GM12875 (cell line): ENCODE data around the gene COX7A2L.

Experiments used
- H3K4me3 ChIP-seq: one replicate; pipeline ENCODE4 v1.5.1; 2011; ENCODE audit warnings: low read depth, low read length, control low read depth
- CTCF ChIP-seq: IDR thresholded peaks from 2 replicates; pipeline ENCODE4 v1.5.1; 2011; ENCODE audit warnings: low read depth, mild to moderate bottlenecking, control low read depth, inconsistent platforms, low read length, moderate library complexity, borderline replicate concordance; ENCODE audit not compliant: insufficient read depth

The COX7A2L gene

GRCh38 chr2:42304059-42304713, 56.8 kb downstream of the COX7A2L start:
- no peak for TF ChIP-seq CTCF

GRCh38 chr2:42303252-42303651, 57.8 kb downstream of the COX7A2L start:
- no peak for TF ChIP-seq CTCF
- H3K4me3 ChIP-seq, result no peak overlapping the region

More at GRCh38 chr2:42304059-42304713, 56.8 kb downstream of the COX7A2L start:
- no peak overlapping the region for H3K4me3 ChIP-seq

GRCh38 chr2:42300527-42300926, 60.5 kb downstream of the COX7A2L start:
- H3K4me3 ChIP-seq, result no peak overlapping the region
- TF ChIP-seq CTCF, result no peak
